ENCODE results near the gene ASXL2.
A peak's percentile ranks its signal among the peaks of the same experiment; 100 is the strongest.
"Not testable (repeated sequence)": the region's sequence is repeated elsewhere in the genome, so short reads cannot be mapped to it uniquely, and the experiment has no call there.

The ASXL2 gene

DNA sequence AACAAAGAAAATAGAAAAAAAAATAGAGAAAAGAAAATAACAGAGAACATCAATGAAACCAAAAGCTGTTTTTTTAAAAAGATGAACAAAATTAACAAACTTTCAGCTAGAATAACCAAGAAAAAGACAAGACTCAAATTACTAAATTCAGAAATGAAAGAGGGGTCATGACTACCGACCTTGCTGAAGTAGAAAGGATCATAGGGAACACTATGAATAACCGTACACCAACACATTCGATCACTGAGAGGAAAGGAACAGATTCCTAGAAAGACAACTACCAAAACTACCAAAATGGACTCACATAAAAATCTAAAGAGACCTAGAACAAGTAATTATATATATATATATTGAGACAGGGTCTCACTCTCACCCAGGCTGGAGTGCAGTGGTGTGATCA lies 167.5 kb downstream of the ASXL2 start:
- TF ChIP-seq, protein P1, sequence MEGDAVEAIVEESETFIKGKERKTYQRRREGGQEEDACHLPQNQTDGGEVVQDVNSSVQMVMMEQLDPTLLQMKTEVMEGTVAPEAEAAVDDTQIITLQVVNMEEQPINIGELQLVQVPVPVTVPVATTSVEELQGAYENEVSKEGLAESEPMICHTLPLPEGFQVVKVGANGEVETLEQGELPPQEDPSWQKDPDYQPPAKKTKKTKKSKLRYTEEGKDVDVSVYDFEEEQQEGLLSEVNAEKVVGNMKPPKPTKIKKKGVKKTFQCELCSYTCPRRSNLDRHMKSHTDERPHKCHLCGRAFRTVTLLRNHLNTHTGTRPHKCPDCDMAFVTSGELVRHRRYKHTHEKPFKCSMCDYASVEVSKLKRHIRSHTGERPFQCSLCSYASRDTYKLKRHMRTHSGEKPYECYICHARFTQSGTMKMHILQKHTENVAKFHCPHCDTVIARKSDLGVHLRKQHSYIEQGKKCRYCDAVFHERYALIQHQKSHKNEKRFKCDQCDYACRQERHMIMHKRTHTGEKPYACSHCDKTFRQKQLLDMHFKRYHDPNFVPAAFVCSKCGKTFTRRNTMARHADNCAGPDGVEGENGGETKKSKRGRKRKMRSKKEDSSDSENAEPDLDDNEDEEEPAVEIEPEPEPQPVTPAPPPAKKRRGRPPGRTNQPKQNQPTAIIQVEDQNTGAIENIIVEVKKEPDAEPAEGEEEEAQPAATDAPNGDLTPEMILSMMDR (IDR thresholded peaks at IDR 0.05; ENCODE audit: extremely low read depth, insufficient read depth, missing control alignments): no peak
- in situ Hi-C loops (cut with MboI; ENCODE audit: low pct_unique_long_range_greater_than_20kb, low sequenced_read_pairs, unreplicated experiment): no loop called here
- DNase-seq (ENCODE audit: low spot score): no peak

DNA sequence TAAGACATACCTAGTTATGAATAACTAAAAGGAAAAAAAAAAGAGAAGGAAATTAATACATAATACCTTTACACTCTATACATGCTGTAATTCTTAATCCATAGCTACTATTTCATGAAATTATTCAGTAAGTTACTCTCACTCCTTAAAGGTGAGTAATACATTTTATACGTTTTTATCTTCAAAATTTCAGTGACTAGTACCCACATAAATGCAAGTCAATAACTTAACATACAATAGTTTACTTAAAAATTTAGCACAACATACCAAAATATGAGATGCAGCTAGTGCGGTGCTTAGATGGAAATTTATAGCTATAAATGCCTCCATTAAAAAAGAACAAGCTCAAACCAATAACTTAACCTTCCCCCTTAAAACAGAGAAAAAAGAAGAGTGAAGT lies 168.9 kb downstream of the ASXL2 start:
- no peak for DNase-seq (ENCODE audit: low spot score)
- TF ChIP-seq, protein P1 (IDR thresholded peaks at IDR 0.05; ENCODE audit: extremely low read depth, insufficient read depth, missing control alignments): no peak
- in situ Hi-C loops (cut with MboI; ENCODE audit: low pct_unique_long_range_greater_than_20kb, low sequenced_read_pairs, unreplicated experiment): no loop called here

DNA sequence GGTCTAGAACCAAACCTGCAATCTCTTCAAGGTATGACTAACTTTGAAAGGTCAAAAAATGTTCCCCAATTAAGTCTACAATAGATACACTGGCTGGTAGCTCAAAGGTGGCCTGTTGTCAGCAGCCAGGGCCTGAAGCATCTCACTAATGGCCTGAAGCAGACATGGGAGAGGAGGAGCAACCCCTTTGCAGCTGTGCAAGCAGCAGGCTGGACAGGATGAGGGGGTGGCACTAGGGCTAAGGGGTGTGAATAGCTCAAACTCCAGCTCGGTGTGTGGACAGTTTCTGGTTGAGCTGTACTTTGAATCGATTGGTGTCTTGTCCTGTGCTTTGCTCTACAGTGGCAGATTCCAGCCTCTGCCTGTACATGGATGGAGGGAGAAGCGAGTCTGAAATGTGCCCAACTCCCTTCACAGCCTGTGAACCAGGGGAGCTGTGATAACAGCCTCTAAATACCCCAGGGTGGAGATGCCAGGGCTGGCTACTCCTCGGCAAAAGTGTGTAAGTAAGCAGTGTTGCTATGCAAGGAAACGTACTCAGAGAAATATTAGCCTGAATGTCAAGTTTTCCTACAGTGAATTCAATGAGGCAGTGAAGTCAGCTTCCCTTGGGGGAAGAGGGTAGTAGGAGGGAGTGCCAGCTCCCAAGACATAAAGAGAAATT lies 170.2 kb downstream of the ASXL2 start:
- TF ChIP-seq, protein P1 (IDR thresholded peaks at IDR 0.05; ENCODE audit: extremely low read depth, insufficient read depth, missing control alignments): no peak
- no peak for DNase-seq (ENCODE audit: low spot score)
- in situ Hi-C loops (cut with MboI; ENCODE audit: low pct_unique_long_range_greater_than_20kb, low sequenced_read_pairs, unreplicated experiment): no loop called here

DNA sequence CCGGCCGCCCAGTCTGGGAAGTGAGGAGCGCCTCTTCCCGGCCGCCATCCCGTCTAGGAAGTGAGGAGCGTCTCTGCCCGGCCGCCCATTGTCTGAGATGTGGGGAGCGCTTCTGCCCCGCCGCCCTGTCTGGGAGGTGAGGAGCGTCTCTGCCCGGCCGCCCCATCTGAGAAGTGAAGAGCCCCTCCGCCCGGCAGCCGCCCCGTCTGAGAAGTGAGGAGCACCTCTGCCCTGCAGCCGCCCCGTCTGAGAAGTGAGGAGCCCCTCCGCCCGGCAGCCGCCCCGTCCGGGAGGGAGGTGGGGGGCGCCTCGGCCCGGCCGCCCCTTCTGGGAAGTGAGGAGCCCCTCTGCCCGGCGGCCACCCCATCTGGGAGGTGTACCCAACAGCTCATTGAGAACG lies 172.7 kb downstream of the ASXL2 start:
- DNase-seq (ENCODE audit: low spot score); in situ Hi-C loops (cut with MboI; ENCODE audit: low pct_unique_long_range_greater_than_20kb, low sequenced_read_pairs, unreplicated experiment): not testable (repeated sequence)

DNA sequence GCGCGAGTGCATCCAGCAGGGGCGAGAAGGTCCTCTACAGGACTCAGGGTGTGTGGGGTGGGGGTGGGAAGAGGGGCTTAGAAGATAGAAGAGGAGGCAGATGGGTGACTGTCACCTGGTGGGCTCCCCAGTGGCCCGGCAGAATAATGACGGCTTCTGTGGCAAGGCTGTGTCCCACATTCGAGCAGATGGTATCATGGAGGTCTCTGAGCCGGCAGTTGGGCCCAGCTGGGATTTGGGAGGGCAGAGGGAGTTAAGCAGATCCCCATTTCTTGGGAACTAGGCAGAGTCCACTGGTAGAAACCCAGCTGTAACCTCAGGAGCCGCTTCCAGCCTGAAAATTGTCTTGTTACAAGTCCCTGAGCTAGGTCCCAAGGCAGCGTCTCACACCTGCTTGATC lies 176.5 kb downstream of the ASXL2 start:
- no peak for DNase-seq (ENCODE audit: low spot score)
- TF ChIP-seq, protein P1 (IDR thresholded peaks at IDR 0.05; ENCODE audit: extremely low read depth, insufficient read depth, missing control alignments): no peak
- in situ Hi-C loops (cut with MboI; ENCODE audit: low pct_unique_long_range_greater_than_20kb, low sequenced_read_pairs, unreplicated experiment): no loop called here

DNA sequence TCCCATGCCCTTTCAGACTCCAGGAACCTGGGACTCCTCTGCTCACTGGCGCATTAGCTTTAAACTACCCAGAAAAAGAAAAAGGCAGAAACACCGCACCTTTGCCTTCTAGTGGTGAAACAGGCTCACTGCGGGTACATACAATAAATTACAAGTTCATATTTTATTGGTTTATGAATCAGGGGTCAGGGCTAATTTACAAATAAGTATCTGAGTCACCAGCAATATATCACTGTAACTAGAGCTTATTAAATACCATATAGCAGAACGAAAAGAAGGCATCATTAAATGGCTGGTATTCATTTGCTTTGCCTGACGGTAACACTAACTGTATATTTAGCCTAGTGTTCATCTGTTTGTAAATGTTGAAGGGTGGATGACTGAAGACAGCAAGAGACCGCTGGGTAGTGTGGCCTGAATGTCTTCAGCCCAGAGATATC lies 178.0 kb downstream of the ASXL2 start:
- DNase-seq (ENCODE audit: low spot score): peak; percentile 51
- in situ Hi-C loops (cut with MboI; ENCODE audit: low pct_unique_long_range_greater_than_20kb, low sequenced_read_pairs, unreplicated experiment): no loop called here
- TF ChIP-seq, protein P1 (IDR thresholded peaks at IDR 0.05; ENCODE audit: extremely low read depth, insufficient read depth, missing control alignments): peak; percentile 60

DNA sequence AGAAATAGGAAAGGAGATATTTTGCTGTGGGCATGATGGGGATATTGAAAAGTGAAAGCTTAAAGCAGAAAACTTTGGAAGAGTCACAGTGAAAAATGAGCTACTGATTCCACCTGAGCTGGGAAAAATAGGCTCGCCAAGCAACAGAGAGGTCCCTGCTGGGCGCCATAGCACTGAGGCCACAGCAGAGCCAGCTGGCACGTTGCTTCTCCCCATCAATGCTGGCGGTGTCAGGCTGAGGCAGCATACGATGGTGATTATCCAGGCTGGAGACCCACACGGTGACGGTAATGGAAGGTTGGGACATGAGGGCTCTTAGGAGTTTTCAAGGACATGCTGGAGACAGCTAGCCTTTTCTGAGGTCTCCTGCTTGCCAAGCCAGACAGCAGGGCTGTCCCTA lies 179.1 kb downstream of the ASXL2 start:
- TF ChIP-seq, protein P1 (IDR thresholded peaks at IDR 0.05; ENCODE audit: extremely low read depth, insufficient read depth, missing control alignments): no peak
- in situ Hi-C loops (cut with MboI; ENCODE audit: low pct_unique_long_range_greater_than_20kb, low sequenced_read_pairs, unreplicated experiment): no loop called here

More for the DNA sequence above, 179.1 kb downstream of the ASXL2 start:
- no peak for DNase-seq (ENCODE audit: low spot score)
